Endothelial cell (in vitro differentiated cells): ENCODE data around the gene SCG5. TPM values are rescaled to one million over a fixed set of nuclear protein-coding genes. Genes with fewer than 3 reads are reported as not detected.

ENCODE experiments used
- DNase-seq: peaks from one replicate; pipeline ENCODE4 v3.0.0; 2021; ENCODE audit warnings: low spot score
- H3K27ac Mint-ChIP-seq: one replicate; pipeline ENCODE4 v1.8.0; 2021; ENCODE audit warnings: mixed read lengths, inconsistent platforms; ENCODE audit not compliant: unreplicated experiment
- H3K27me3 Mint-ChIP-seq: one replicate; pipeline ENCODE4 v1.8.0; 2021; ENCODE audit warnings: mild to moderate bottlenecking, moderate library complexity, mixed read lengths, inconsistent platforms; ENCODE audit not compliant: unreplicated experiment
- H3K36me3 Mint-ChIP-seq: one replicate; pipeline ENCODE4 v1.8.0; 2021; ENCODE audit warnings: mild to moderate bottlenecking, low read depth, mixed read lengths, inconsistent platforms; ENCODE audit not compliant: unreplicated experiment
- H3K4me1 Mint-ChIP-seq: one replicate; pipeline ENCODE4 v1.8.0; 2021; ENCODE audit warnings: mild to moderate bottlenecking, mixed read lengths, inconsistent platforms; ENCODE audit not compliant: unreplicated experiment
- H3K4me3 Mint-ChIP-seq: one replicate; pipeline ENCODE4 v1.8.0; 2021; ENCODE audit warnings: mild to moderate bottlenecking, mixed read lengths, inconsistent platforms; ENCODE audit not compliant: unreplicated experiment
- H3K9me3 Mint-ChIP-seq: one replicate; pipeline ENCODE4 v1.8.0; 2021; ENCODE audit warnings: mixed read lengths, inconsistent platforms; ENCODE audit not compliant: unreplicated experiment
- CTCF ChIP-seq: fragments of 200-600 bp; sonication (generic); IDR thresholded peaks from one replicate; pipeline ENCODE4 v1.5.0; 2021; ENCODE audit warnings: antibody characterized with exemption; ENCODE audit not compliant: unreplicated experiment
- total RNA-seq: library from RNA; stranded (reverse); fragmentation: NEBNext Ultra II Directional; extraction: Animal tissue kit (Norgen Biotek cat#: 25700); gene quantifications from one replicate; pipeline ENCODE4 v1.2.1, GENCODE V29; 2021; ENCODE audit not compliant: unreplicated experiment

SCG5 gene
- total RNA-seq, 1 donor from 2014 or later: 15.6 TPM

DNA sequence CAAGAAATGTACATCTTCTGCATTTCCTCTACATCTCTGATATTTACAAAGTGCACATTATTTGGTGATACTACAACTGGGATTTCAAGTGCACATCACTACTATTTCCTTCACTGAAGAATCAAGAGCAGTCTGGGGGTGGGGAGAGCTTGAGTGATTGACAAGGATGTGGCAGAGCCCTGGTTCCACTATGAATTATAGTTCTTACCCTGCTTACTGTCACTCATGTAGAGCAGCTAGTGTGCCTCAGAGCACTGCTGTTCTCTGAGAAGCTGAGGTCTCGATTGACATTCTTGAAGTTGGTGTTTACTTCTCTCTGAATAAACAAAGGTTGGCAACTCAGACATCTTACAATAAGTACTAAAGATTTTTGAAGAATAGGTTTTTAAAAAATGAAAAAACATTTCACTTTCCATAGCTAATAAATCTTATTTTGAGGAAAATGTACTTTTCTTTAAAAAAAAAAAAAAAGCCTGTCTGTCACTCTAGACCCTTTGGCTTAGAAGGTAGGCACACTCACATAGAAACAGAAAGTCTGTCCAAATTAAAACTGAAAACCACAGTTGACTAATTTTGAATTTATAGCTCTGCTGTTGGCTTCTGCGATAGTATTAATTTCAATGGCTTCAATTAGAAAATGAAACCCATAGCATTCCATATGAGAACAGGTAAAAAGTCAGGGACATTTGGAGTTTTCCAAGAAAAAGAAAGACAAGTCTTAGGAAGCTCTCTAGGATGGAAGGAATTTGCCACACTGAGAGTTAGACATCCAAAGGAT, 81.8 kb downstream of the SCG5 start:
- Mint-ChIP-seq H3K27ac (no peak overlapping the region), H3K4me3 (no peak overlapping the region), H3K27me3 (peaks cover 7% of the 10 kb centered on the region), H3K9me3 (no peaks in the 10 kb centered on the region), H3K36me3 (peaks cover 5% of the 10 kb centered on the region), H3K4me1 (peaks cover 4% of the 10 kb centered on the region)
- TF ChIP-seq CTCF: no peak
- DNase-seq: no peak

- TF ChIP-seq CTCF: no peak
- Mint-ChIP-seq H3K36me3 (no peaks in the 10 kb centered on the region), H3K4me3 (no peak overlapping the region), H3K27ac (no peak overlapping the region), H3K27me3 (peaks cover 2% of the 10 kb centered on the region), H3K4me1 (no peaks in the 10 kb centered on the region), H3K9me3 (no peaks in the 10 kb centered on the region)
- DNase-seq: no peak
Measured at GRCh38 chr15:32729700-32730395, 88.3 kb downstream of the SCG5 start.

GRCh38 chr15:32730677-32731654, 89.5 kb downstream of the SCG5 start:
- H3K9me3 Mint-ChIP-seq: no peaks in the 10 kb centered on the region
- DNase-seq: peak; percentile 14
- no peak overlapping the region for H3K27ac Mint-ChIP-seq
- peaks cover 2% of the 10 kb centered on the region for H3K27me3 Mint-ChIP-seq
- no peaks in the 10 kb centered on the region for H3K4me1 Mint-ChIP-seq
- no peak for TF ChIP-seq CTCF
- no peak overlapping the region for H3K4me3 Mint-ChIP-seq
- no peaks in the 10 kb centered on the region for H3K36me3 Mint-ChIP-seq

DNA sequence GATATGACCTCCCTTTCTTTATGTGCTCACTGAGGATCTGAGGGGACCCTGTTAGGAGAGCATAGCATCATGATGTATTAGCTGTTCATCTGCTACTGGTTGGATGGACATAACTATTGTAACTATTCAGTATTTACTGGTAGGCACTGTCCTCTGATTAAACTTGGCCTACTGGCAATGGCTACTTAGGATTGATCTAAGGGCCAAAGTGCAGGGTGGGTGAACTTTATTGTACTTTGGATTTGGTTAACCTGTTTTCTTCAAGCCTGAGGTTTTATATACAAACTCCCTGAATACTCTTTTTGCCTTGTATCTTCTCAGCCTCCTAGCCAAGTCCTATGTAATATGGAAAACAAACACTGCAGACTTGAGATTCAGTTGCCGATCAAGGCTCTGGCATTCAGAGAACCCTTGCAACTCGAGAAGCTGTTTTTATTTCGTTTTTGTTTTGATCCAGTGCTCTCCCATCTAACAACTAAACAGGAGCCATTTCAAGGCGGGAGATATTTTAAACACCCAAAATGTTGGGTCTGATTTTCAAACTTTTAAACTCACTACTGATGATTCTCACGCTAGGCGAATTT, 91.2 kb downstream of the SCG5 start:
- no peak for TF ChIP-seq CTCF
- H3K36me3 Mint-ChIP-seq: no peaks in the 10 kb centered on the region
- no peak overlapping the region for H3K4me3 Mint-ChIP-seq
- no peaks in the 10 kb centered on the region for H3K4me1 Mint-ChIP-seq
- no peak for DNase-seq
- no peak overlapping the region for H3K27ac Mint-ChIP-seq
- no peaks in the 10 kb centered on the region for H3K9me3 Mint-ChIP-seq
- H3K27me3 Mint-ChIP-seq: peaks cover 4% of the 10 kb centered on the region
